HCT116 (cell line): ENCODE data around the gene RPL35. TPM values are rescaled to one million over a fixed set of nuclear protein-coding genes. Genes with fewer than 3 reads are reported as not detected.

Source experiments
- ATAC-seq: fragments of 200-7000 bp; cut with Tn5 transposase; 2 replicates; pipeline ENCODE4 v1.9.1; 2020; ENCODE audit warnings: mild to moderate bottlenecking, moderate library complexity
- BruUV-seq: library from RNA; stranded (reverse); fragments of 400-500 nt; replicated peaks from 2 replicates; lab custom pipeline; 2021; lab: Mats Ljungman, UMichigan
- CTCF ChIA-PET: fragments of 300-600 bp; sonication (Branson Sonifier 250); formaldehyde crosslinking; loops from one replicate; lab custom pipeline; 2021; ENCODE audit warnings: antibody characterized with exemption; lab: Charles Lee
- POLR2A ChIA-PET: fragments of 300-600, 350-600 bp; sonication (Branson Sonifier 250); formaldehyde crosslinking; loops from one replicate; lab custom pipeline; 2021; ENCODE audit warnings: antibody characterized with exemption; lab: Charles Lee
- RAD21 ChIA-PET, 2 experiments: fragments of 300-600 bp; sonication (Branson Sonifier 250); formaldehyde crosslinking; loops; one replicate each; lab custom pipeline; 2023; ENCODE audit warnings: low total read pairs in 2 of 2; ENCODE audit not compliant: uncharacterized antibody in 2 of 2, unreplicated experiment in 2 of 2, low non-redundant PET in 1 of 2; lab: Charles Lee
- DNase-seq: peaks from one replicate; pipeline ENCODE4 v3.0.0-alpha.2; 2010; ENCODE audit warnings: low read depth, low spot score
- H2AFZ ChIP-seq: fragments of 200-600 bp; shearing (Covaris generic), sonication (generic); 2 replicates; pipeline ENCODE4 v1.6.1; 2017; ENCODE audit warnings: low read depth, mixed run types, mixed read lengths, antibody characterized with exemption, low read length; ENCODE audit not compliant: poor library complexity, severe bottlenecking
- H3K27ac ChIP-seq: 2 replicates; pipeline ENCODE4 v1.5.1; 2012; ENCODE audit warnings: low read depth, low read length
- H3K27me3 ChIP-seq: fragments of 200-600 bp; sonication (generic); 2 replicates; pipeline ENCODE4 v1.6.1; 2016; ENCODE audit warnings: mixed run types, low read length, mixed read lengths; ENCODE audit not compliant: insufficient read depth
- H3K36me3 ChIP-seq, 2 experiments: fragments of 200-500 bp in 1 of 2; fragments of 200-600 bp in 1 of 2; sonication (Bioruptor generic) in 1 of 2; sonication (generic) in 1 of 2; 2 replicates each; pipeline versions ENCODE4 v1.5.1 to v1.6.1; 2014 to 2016; ENCODE audit warnings: low read length in 2 of 2, inconsistent platforms in 1 of 2, mixed read lengths in 1 of 2, mixed run types in 1 of 2; ENCODE audit not compliant: insufficient read depth in 2 of 2, control insufficient read depth in 1 of 2
- H3K4me1 ChIP-seq, 2 experiments: fragments of 200-600 bp in 1 of 2; sonication (generic) in 1 of 2; 2 replicates each; pipeline versions ENCODE4 v1.5.1 to v1.6.1; 2012 to 2017; ENCODE audit warnings: low read length in 2 of 2, inconsistent platforms in 1 of 2, mild to moderate bottlenecking in 1 of 2, mixed read lengths in 1 of 2, mixed run types in 1 of 2, moderate library complexity in 1 of 2; ENCODE audit not compliant: insufficient read depth in 2 of 2, control insufficient read depth in 1 of 2
- H3K4me2 ChIP-seq: fragments of 200-600 bp; sonication (generic); 2 replicates; pipeline ENCODE4 v1.6.1; 2017; ENCODE audit warnings: mixed run types, low read length, mixed read lengths
- H3K4me3 ChIP-seq, 2 experiments: fragments of 200-600 bp in 1 of 2; sonication (generic) in 1 of 2; replicated peaks in 1 of 2; 2 replicates each; pipeline ENCODE4 v1.5.1; 2011 to 2016; ENCODE audit warnings: low read length in 2 of 2, control low read depth in 1 of 2, low read depth in 1 of 2, mild to moderate bottlenecking in 1 of 2, mixed read lengths in 1 of 2, mixed run types in 1 of 2
- H3K79me2 ChIP-seq: fragments of 200-600 bp; sonication (generic); 2 replicates; pipeline ENCODE4 v1.6.1; 2017; ENCODE audit warnings: mild to moderate bottlenecking, mixed run types, low read length, moderate library complexity, mixed read lengths; ENCODE audit not compliant: insufficient read depth
- H3K9ac ChIP-seq: fragments of 200-600 bp; sonication (generic); 2 replicates; pipeline ENCODE4 v1.6.1; 2016; ENCODE audit warnings: low read length, mixed read lengths
- H3K9me2 ChIP-seq: fragments of 200-600 bp; sonication (generic), shearing (Covaris generic); 2 replicates; pipeline ENCODE4 v1.6.1; 2017; ENCODE audit warnings: mixed run types, mild to moderate bottlenecking, moderate library complexity; ENCODE audit not compliant: insufficient read depth
- H3K9me3 ChIP-seq, 2 experiments: fragments of 200-500 bp in 1 of 2; fragments of 200-600 bp in 1 of 2; sonication (Bioruptor generic) in 1 of 2; sonication (generic) in 1 of 2; 2 replicates each; pipeline ENCODE4 v1.6.1; 2014 to 2017; ENCODE audit warnings: low read length in 2 of 2, mixed read lengths in 2 of 2, inconsistent platforms in 1 of 2, low read depth in 1 of 2, mild to moderate bottlenecking in 1 of 2, mixed run types in 1 of 2, moderate library complexity in 1 of 2; ENCODE audit not compliant: control insufficient read depth in 1 of 2, insufficient read depth in 1 of 2
- H4K20me1 ChIP-seq: fragments of 200-600 bp; sonication (generic), shearing (Covaris generic); 2 replicates; pipeline ENCODE4 v1.6.1; 2017; ENCODE audit warnings: mixed run types, mild to moderate bottlenecking, moderate library complexity; ENCODE audit not compliant: insufficient read depth
- ATF3 ChIP-seq: IDR thresholded peaks from 2 replicates; pipeline ENCODE4 v1.6.1; 2012
- CBX3 ChIP-seq: IDR thresholded peaks from 2 replicates; pipeline ENCODE4 v1.6.1; 2012; ENCODE audit warnings: low read depth
- CTCF ChIP-seq, 3 experiments: fragments of 200-600 bp in 1 of 3; sonication (generic) in 1 of 3; IDR thresholded peaks in 2 of 3; conservative IDR thresholded peaks in 1 of 3; 2 replicates each; pipeline ENCODE4 v1.5.1; 2012 to 2017; ENCODE audit warnings: low read depth in 2 of 3, low read length in 2 of 3, antibody characterized with exemption in 1 of 3, borderline replicate concordance in 1 of 3, control low read depth in 1 of 3, mild to moderate bottlenecking in 1 of 3, mixed read lengths in 1 of 3, mixed run types in 1 of 3, moderate library complexity in 1 of 3; ENCODE audit not compliant: insufficient read depth in 1 of 3
- FOSL1 ChIP-seq: IDR thresholded peaks from 2 replicates; pipeline ENCODE4 v1.6.1; 2012; ENCODE audit warnings: low read depth
- RAD21 ChIP-seq: IDR thresholded peaks from 2 replicates; pipeline ENCODE4 v1.6.1; 2012; ENCODE audit warnings: low read depth, mild to moderate bottlenecking
- SRF ChIP-seq: IDR thresholded peaks from 2 replicates; pipeline ENCODE4 v1.6.1; 2012; ENCODE audit warnings: low read depth
- ZBTB33 ChIP-seq: IDR thresholded peaks from 2 replicates; pipeline ENCODE4 v1.6.1; 2011; ENCODE audit warnings: mild to moderate bottlenecking, low read length, moderate library complexity; ENCODE audit not compliant: insufficient replicate concordance; ENCODE audit errors: extremely low read depth
- intact Hi-C: fragments of 100-400 bp; cut with micrococcal nuclease; formaldehyde crosslinking; loops from 2 replicates; pipeline ENCODE4 v1.10.0; 2022
- total RNA-seq: library from RNA; stranded (reverse); gene quantifications from one replicate; pipeline ENCODE4 v1.2.1, GENCODE V29; 2021; ENCODE audit not compliant: unreplicated experiment

The RPL35 gene
- total RNA-seq, 1 experiment from 2014 or later, result 1,754 TPM

GRCh38 chr9:124894741-124895170 lies 33.0 kb upstream of the RPL35 start:
- POLR2A ChIA-PET, result no interaction called here
- H3K36me3 ChIP-seq, result peaks cover 0 to 2% of the 10 kb centered on the region in 2 experiments
- TF ChIP-seq FOSL1 (no peak), CTCF (IDR thresholded peaks at IDR 0.05 in 2 of 3, conservative IDR thresholded peaks at IDR 0.05 in 1 of 3; ENCODE audit: borderline replicate concordance in 1 of 3, insufficient read depth in 1 of 3, low read depth in 2 of 3, low read length in 2 of 3) (peak; percentile 35 to 56 (median 55); a peak in 5 of 6 replicates), ZBTB33 (no peak), CBX3 (no peak), ATF3 (no peak), RAD21 (peak; percentile 65), SRF (no peak)
- no peaks in the 10 kb centered on the region for H4K20me1 ChIP-seq
- no peak overlapping the region for H3K9ac ChIP-seq
- H3K79me2 ChIP-seq, result no peaks in the 10 kb centered on the region
- no peaks in the 10 kb centered on the region for H3K9me2 ChIP-seq
- H2AFZ ChIP-seq, result no peak overlapping the region
- H3K4me3 ChIP-seq, result no peak overlapping the region
- RAD21 ChIA-PET, result no interaction called here
- intact Hi-C loops, result loop anchor here (1.0 kb wide), 1 partner anchor 123 kb away; the partner anchor contains the start of gene NR6A1
- no peaks in the 10 kb centered on the region for H3K27me3 ChIP-seq
- no peak overlapping the region for H3K4me2 ChIP-seq
- CTCF ChIA-PET, result no interaction called here
- peak; percentile 89 for ATAC-seq
- H3K4me1 ChIP-seq, result no peaks in the 10 kb centered on the region
- no TSS peak for BruUV-seq
- H3K27ac ChIP-seq, result no peak overlapping the region
- H3K9me3 ChIP-seq, result no peaks in the 10 kb centered on the region
- peak; percentile 10 for DNase-seq
